K562 (cell line): ENCODE results near the gene AGPAT3. TPM values are rescaled to one million over a fixed set of nuclear protein-coding genes. Genes with fewer than 3 reads are reported as not detected.

Experiments
- ATAC-seq: fragments of 200-7000 bp; cut with Tn5 transposase; 3 replicates; pipeline ENCODE4 v1.9.1; 2020; ENCODE audit warnings: moderate library complexity
- BruUV-seq: library from RNA; stranded (reverse); fragments of 400-500 nt; replicated peaks from 2 replicates; lab custom pipeline; 2021; lab: Mats Ljungman, UMichigan
- CTCF ChIA-PET: fragments of 300-600 bp; formaldehyde crosslinking; extraction: SDS; loops from one replicate; lab custom pipeline; 2021; ENCODE audit warnings: low intra/inter-chr PET ratio; lab: Yijun Ruan, JAX
- POLR2A ChIA-PET: fragments of 300-600, 350-650 bp; sonication (Branson Sonifier 250); formaldehyde crosslinking; extraction: SDS; loops from one replicate; lab custom pipeline; 2021; ENCODE audit warnings: antibody characterized with exemption, inconsistent platforms; lab: Yijun Ruan, JAX
- DNase-seq, 4 experiments: peaks; one replicate each; pipeline versions ENCODE4 v3.0.0 to v3.0.0-alpha.2; 2011 to 2018; ENCODE audit warnings: low spot score in 3 of 4, mixed read lengths in 3 of 4; ENCODE audit errors: extremely low read depth in 1 of 4
- FAIRE-seq: peaks from 2 replicates; lab custom pipeline; 2011; peaks lifted over from hg19 to GRCh38; lab: Jason Lieb, UNC
- H2AFZ ChIP-seq: 2 replicates; pipeline ENCODE4 v1.6.0; 2011; ENCODE audit warnings: low read depth, low read length, control low read depth, inconsistent platforms
- H3K27ac ChIP-seq: fragments of 200-600 bp; 3 replicates; pipeline ENCODE4 v1.8.0; 2011; ENCODE audit warnings: low read depth, mild to moderate bottlenecking, control low read depth, inconsistent platforms, low read length, moderate library complexity, mixed read lengths; ENCODE audit errors: extremely low read depth
- H3K27me3 ChIP-seq, 2 experiments: fragments of 300-600 bp in 1 of 2; 2 replicates in 1 of 2; 3 replicates in 1 of 2; pipeline versions ENCODE4 v1.6.0 to v1.8.0; 2011; ENCODE audit warnings: inconsistent platforms in 2 of 2, low read length in 2 of 2, mild to moderate bottlenecking in 1 of 2, mixed read lengths in 1 of 2, moderate library complexity in 1 of 2; ENCODE audit not compliant: control insufficient read depth in 2 of 2, insufficient read depth in 2 of 2
- H3K36me3 ChIP-seq: fragments of 300-600 bp; 3 replicates; pipeline ENCODE4 v1.8.0; 2011; ENCODE audit warnings: mild to moderate bottlenecking, low read length, inconsistent platforms; ENCODE audit not compliant: control insufficient read depth, insufficient read depth
- H3K4me1 ChIP-seq, 2 experiments: fragments of 200-600 bp in 1 of 2; replicated peaks in 1 of 2; 2 replicates in 1 of 2; 3 replicates in 1 of 2; pipeline versions ENCODE4 v1.5.1 to v1.8.0; 2011; ENCODE audit warnings: inconsistent platforms in 2 of 2, low read length in 2 of 2, mild to moderate bottlenecking in 1 of 2, mixed read lengths in 1 of 2, moderate library complexity in 1 of 2; ENCODE audit not compliant: control insufficient read depth in 2 of 2, insufficient read depth in 2 of 2
- H3K4me2 ChIP-seq: 2 replicates; pipeline ENCODE4 v1.6.1; 2011; ENCODE audit warnings: low read length, control low read depth, inconsistent platforms, mixed read lengths; ENCODE audit not compliant: insufficient read depth
- H3K4me3 ChIP-seq: fragments of 200-600 bp; sonication (generic), shearing (Covaris generic); 2 replicates; pipeline ENCODE4 v1.5.1; 2016; ENCODE audit warnings: control low read depth, inconsistent platforms
- H3K79me2 ChIP-seq: fragments of 200-600 bp; 3 replicates; pipeline ENCODE4 v1.8.0; 2011; ENCODE audit warnings: low read length, inconsistent platforms; ENCODE audit not compliant: control insufficient read depth, insufficient read depth
- H3K9ac ChIP-seq, 2 experiments: 2 replicates each; pipeline versions ENCODE4 v1.6.0 to v1.6.1; 2011; ENCODE audit warnings: low read depth in 2 of 2, low read length in 2 of 2, control low read depth in 1 of 2, inconsistent platforms in 1 of 2, mild to moderate bottlenecking in 1 of 2, mixed read lengths in 1 of 2; ENCODE audit not compliant: insufficient read depth in 1 of 2
- H3K9me1 ChIP-seq: one replicate; pipeline ENCODE4 v1.6.0; 2011; ENCODE audit warnings: inconsistent platforms, mild to moderate bottlenecking, low read length, moderate library complexity; ENCODE audit not compliant: control insufficient read depth, insufficient read depth
- H3K9me3 ChIP-seq: replicated peaks from 2 replicates; pipeline ENCODE4 v1.5.1; 2011; ENCODE audit warnings: low read depth, low read length, inconsistent platforms; ENCODE audit not compliant: control insufficient read depth, insufficient read depth
- H4K20me1 ChIP-seq: replicated peaks from 2 replicates; pipeline ENCODE4 v1.6.1; 2011; ENCODE audit warnings: low read length, inconsistent platforms, mixed read lengths; ENCODE audit not compliant: control insufficient read depth, insufficient read depth
- E2F3 ChIP-seq: fragments of 250-450 bp; sonication (Bioruptor Pico); IDR thresholded peaks from 2 replicates; pipeline ENCODE4 v1.4.0; 2020; ENCODE audit warnings: mild to moderate bottlenecking
- GABPA ChIP-seq: fragments of 200-800 bp; sonication (Bioruptor generic); conservative IDR thresholded peaks from 2 replicates; pipeline ENCODE4 v1.6.1; 2016; ENCODE audit warnings: low read depth, missing genetic modification characterization, missing compliant biosample characterization
- RBM17 ChIP-seq: fragments of 200-400 bp; formaldehyde crosslinking; IDR thresholded peaks from 2 replicates; pipeline ENCODE4 v1.6.1; 2017; ENCODE audit warnings: low read depth, mild to moderate bottlenecking, low read length, borderline replicate concordance
- SETDB1 ChIP-seq: IDR thresholded peaks from one replicate; pipeline ENCODE4 v1.6.1; 2012; ENCODE audit warnings: low read length, control low read depth, inconsistent platforms
- ZNF324 ChIP-seq: fragments of 250-450 bp; sonication (Bioruptor Pico); IDR thresholded peaks from 2 replicates; pipeline ENCODE4 v1.4.0; 2020; ENCODE audit warnings: mild to moderate bottlenecking
- ZNF407 ChIP-seq: fragments of 450-650 bp; IDR thresholded peaks from 2 replicates; pipeline ENCODE4 v1.6.1; 2016; ENCODE audit warnings: low read depth
- ZNF445 ChIP-seq: fragments of 250-450 bp; sonication (Bioruptor Pico); IDR thresholded peaks from 2 replicates; pipeline ENCODE4 v1.4.0; 2020; ENCODE audit warnings: low read depth, mild to moderate bottlenecking, moderate library complexity
- WGBS: fragments of 100-300 bp; shearing (Covaris generic); methylation state at CpG from one replicate; pipeline ENCODE4 v1.1.6; 2016; ENCODE audit warnings: low coverage, mixed read lengths; ENCODE audit not compliant: insufficient coverage; ENCODE audit errors: missing lambda C conversion rate; 5-methylcytosine and 5-hydroxymethylcytosine counted together
- in situ Hi-C: fragments of 300-500 bp; cut with MboI; formaldehyde crosslinking; loops from 4 replicates; pipeline ENCODE4 v1.15.0; 2018; ENCODE audit warnings: inconsistent platforms, mixed read lengths
- intact Hi-C: fragments of 100-400 bp; cut with micrococcal nuclease; formaldehyde crosslinking; loops from 2 replicates; pipeline ENCODE4 v1.14.2; 2022
- polyA plus RNA-seq, 8 experiments: library from polyadenylated mRNA; depleted of rRNA in 4 of 8; stranded (reverse) in 5 of 8; unstranded in 3 of 8; fragments of >200 nt; fragmentation: Nextera tagmentation in 2 of 8; fragmentation: Illumina TruSeq in 1 of 8; extraction: Ambion mirVana in 2 of 8; extraction: Trizol in 1 of 8; gene quantifications; 2 replicates each; pipeline versions ENCODE4 v1.2.1 to v1.2.3, GENCODE V29; 2011 to 2014; ENCODE audit warnings: inconsistent platforms in 1 of 8, missing spikeins in 1 of 8
- total RNA-seq, 7 experiments: library from RNA; depleted of rRNA in 6 of 7; stranded (reverse); fragments of >200 nt in 6 of 7; fragmentation: Illumina TruSeq in 2 of 7; extraction: Trizol in 2 of 7; gene quantifications; 2 replicates each; pipeline versions ENCODE4 v1.2.1 to v1.2.3, GENCODE V29; 2011 to 2021; ENCODE audit warnings: low replicate concordance in 1 of 7

The AGPAT3 gene
- total and polyA plus RNA-seq, 9 of the 15 experiments (the other 6 are each of a cell fraction or from before 2014, with no cell fraction given), result 1.5 to 88.4 (median 35.7) TPM

DNA sequence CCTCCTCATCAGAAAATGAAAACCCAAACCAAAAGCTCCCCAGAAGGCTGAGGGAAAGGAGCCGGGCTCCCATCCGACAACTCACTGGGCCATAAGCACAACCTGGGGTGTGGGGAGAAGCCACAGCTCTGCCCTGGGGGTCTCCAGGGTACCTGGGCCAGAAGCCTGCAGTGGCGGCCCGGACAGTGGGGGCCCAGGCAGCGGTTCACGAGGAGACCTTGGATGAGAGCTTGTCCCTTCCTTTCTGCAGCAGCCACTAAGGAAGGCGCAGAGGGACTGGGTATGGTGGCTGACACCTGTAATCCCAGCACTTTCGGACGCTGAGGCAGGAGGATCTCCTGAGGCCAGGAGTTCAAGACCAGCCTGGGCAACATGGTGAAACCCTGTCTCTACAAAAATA is 129.6 kb downstream of the AGPAT3 start:
- Histone ChIP-seq H3K27ac (no peak overlapping the region), H3K9ac (no peak overlapping the region), H2AFZ (no peak overlapping the region), H3K79me2 (no peaks in the 10 kb centered on the region), H3K9me3 (no peaks in the 10 kb centered on the region; the same call in 1 of the 2 replicates), H3K27me3 (peaks cover 36 to 57% of the 10 kb centered on the region in 2 experiments), H3K36me3 (no peaks in the 10 kb centered on the region), H3K4me3 (no peak overlapping the region), H4K20me1 (no peaks in the 10 kb centered on the region), H3K4me1 (peaks cover 0 to 21% of the 10 kb centered on the region in 2 experiments; a peak in 2 of 5 replicates), H3K4me2 (no peak overlapping the region), H3K9me1 (no peaks in the 10 kb centered on the region)
- ATAC-seq, result no peak
- TF ChIP-seq ZNF324 (CRISPR knock-in tag) (no peak), GABPA (tag) (no peak), ZNF445 (CRISPR knock-in tag) (no peak)
- CTCF ChIA-PET, result no interaction called here
- WGBS, result 32% methylated on average over 9 of the region's 9 CpGs
- intact Hi-C loops, result no loop called here
- in situ Hi-C loops, result no loop called here
- FAIRE-seq, result no peak
- POLR2A ChIA-PET, result interaction anchor here (1.1 kb wide), 1 partner anchor 16 kb away, joined by 4 read pairs; no protein-coding TSS in a partner anchor
- DNase-seq, result no peak
- BruUV-seq, result no TSS peak

GRCh38 chr21:43995521-43996105 is 130.6 kb downstream of the AGPAT3 start:
- ChIA-PET POLR2A (interaction anchor here (1.1 kb wide), 1 partner anchor 15 kb away, joined by 4 read pairs; no protein-coding TSS in a partner anchor), CTCF (no interaction called here)
- Histone ChIP-seq H3K4me3 (no peak overlapping the region), H3K27me3 (peaks cover 43 to 66% of the 10 kb centered on the region in 2 experiments), H2AFZ (no peak overlapping the region), H3K9ac (peak overlapping the region in 1 of 2 experiments; percentile 15; a peak in 1 of 4 replicates), H3K9me3 (no peaks in the 10 kb centered on the region; the same call in 1 of the 2 replicates), H3K4me2 (no peak overlapping the region), H3K4me1 (peaks cover 0 to 24% of the 10 kb centered on the region in 2 experiments; a peak in 2 of 5 replicates), H4K20me1 (no peaks in the 10 kb centered on the region; the same call in 1 of the 2 replicates), H3K36me3 (no peaks in the 10 kb centered on the region), H3K27ac (no peak overlapping the region), H3K9me1 (no peaks in the 10 kb centered on the region), H3K79me2 (no peaks in the 10 kb centered on the region)
- ATAC-seq, result no peak
- WGBS, result 14% methylated on average over 18 of the region's 18 CpGs
- intact Hi-C loops, result no loop called here
- in situ Hi-C loops, result no loop called here
- BruUV-seq, result no TSS peak
- DNase-seq, result no peak
- FAIRE-seq, result no peak
- TF ChIP-seq SETDB1 (no peak), RBM17 (no peak), ZNF407 (no peak), E2F3 (no peak)
